Natural killer cell (primary cell): Measurements from ENCODE around the gene SAV1. TPM values are rescaled to one million over a fixed set of nuclear protein-coding genes. Genes with fewer than 3 reads are reported as not detected.

Experiments used
- ATAC-seq, 3 donors: fragments of 150-1000 bp in 2 of 3; fragments of 200-7000 bp in 1 of 3; cut with Tn5 transposase; 1 replicate in 1 of 3; 2 replicates in 2 of 3; pipeline ENCODE4 v1.10.0; 2021; ENCODE audit warnings: mild to moderate bottlenecking in 2 of 3, moderate library complexity in 2 of 3
- DNase-seq, 2 donors: peaks; one replicate each; pipeline versions ENCODE4 v3.0.0 to v3.0.0-alpha.2; 2013 to 2021; ENCODE audit warnings: mixed read lengths in 1 of 2
- H3K27ac ChIP-seq: one replicate; pipeline ENCODE4 v1.5.1; 2013; ENCODE audit warnings: mild to moderate bottlenecking, low read length
- H3K27me3 ChIP-seq: one replicate; pipeline ENCODE4 v1.6.1; 2013; ENCODE audit warnings: low read length; ENCODE audit not compliant: control insufficient read depth, insufficient read depth
- H3K36me3 ChIP-seq: one replicate; pipeline ENCODE4 v1.6.1; 2013; ENCODE audit warnings: low read length; ENCODE audit not compliant: control insufficient read depth, insufficient read depth
- H3K4me1 ChIP-seq: one replicate; pipeline ENCODE4 v1.6.1; 2013; ENCODE audit warnings: low read length; ENCODE audit not compliant: control insufficient read depth, insufficient read depth
- H3K4me3 ChIP-seq: one replicate; pipeline ENCODE4 v1.5.1; 2013; ENCODE audit warnings: low read length
- H3K9me3 ChIP-seq: one replicate; pipeline ENCODE4 v1.6.1; 2013; ENCODE audit warnings: low read length; ENCODE audit not compliant: control insufficient read depth, insufficient read depth
- H3K27ac Mint-ChIP-seq, 2 donors: one replicate each; pipeline ENCODE4 v1.8.0; 2022; ENCODE audit warnings: mild to moderate bottlenecking in 2 of 2, mixed read lengths in 2 of 2, moderate library complexity in 1 of 2
- H3K27me3 Mint-ChIP-seq, 2 donors: one replicate each; pipeline ENCODE4 v1.8.0; 2022; ENCODE audit warnings: low read depth in 2 of 2, mixed read lengths in 2 of 2
- H3K36me3 Mint-ChIP-seq: one replicate; pipeline ENCODE4 v1.8.0; 2022; ENCODE audit warnings: mixed read lengths
- H3K4me1 Mint-ChIP-seq, 2 donors: one replicate each; pipeline ENCODE4 v1.8.0; 2022; ENCODE audit warnings: mixed read lengths in 2 of 2
- H3K4me3 Mint-ChIP-seq: one replicate; pipeline ENCODE4 v1.8.0; 2022; ENCODE audit warnings: mild to moderate bottlenecking, moderate library complexity, mixed read lengths
- H3K9me3 Mint-ChIP-seq, 2 donors: one replicate each; pipeline ENCODE4 v1.8.0; 2022; ENCODE audit warnings: mixed read lengths in 2 of 2
- WGBS: methylation state at CpG from one replicate; pipeline ENCODE4 v1.1.7; 2013; ENCODE audit warnings: missing lambda C conversion rate; ENCODE audit not compliant: insufficient coverage; 5-methylcytosine and 5-hydroxymethylcytosine counted together
- intact Hi-C: fragments of 100-400 bp; cut with micrococcal nuclease; formaldehyde crosslinking; loops from one replicate; pipeline ENCODE4 v1.14.2; 2022
- total RNA-seq, 4 donors: library from RNA; stranded (reverse); fragments of 120-200 nt in 1 of 4; gene quantifications; one replicate each; pipeline versions ENCODE4 v1.2.3 to v1.2.4, GENCODE V29; 2013 to 2022
- TF ChIP-seq, protein P1 (sequence below): fragments of 200-600 bp; IDR thresholded peaks from one replicate; pipeline ENCODE4 v1.8.0; 2022; ENCODE audit warnings: antibody characterized with exemption

SAV1 gene
- total RNA-seq, 3 donors from 2014 or later (not counting 1 experiment from before 2014, with no cell fraction given): 3.0 to 6.6 (median 6.6) TPM

- ATAC-seq: no peak
- H3K4me3 ChIP-seq: no peak overlapping the region
- H3K27me3 ChIP-seq: no peaks in the 10 kb centered on the region
- no peak overlapping the region for H3K27ac Mint-ChIP-seq
- H3K36me3 Mint-ChIP-seq: no peaks in the 10 kb centered on the region
- no peak overlapping the region for H3K27ac ChIP-seq
- H3K4me1 Mint-ChIP-seq: no peaks in the 10 kb centered on the region
- no peaks in the 10 kb centered on the region for H3K9me3 Mint-ChIP-seq
- DNase-seq: no peak
- intact Hi-C loops: no loop called here
- no peaks in the 10 kb centered on the region for H3K4me1 ChIP-seq
- peaks cover 2 to 10% of the 10 kb centered on the region in 2 donors for H3K27me3 Mint-ChIP-seq
- WGBS: 67% methylated on average over 2 of the region's 2 CpGs
- no peak overlapping the region for H3K4me3 Mint-ChIP-seq
- TF ChIP-seq, protein P1, sequence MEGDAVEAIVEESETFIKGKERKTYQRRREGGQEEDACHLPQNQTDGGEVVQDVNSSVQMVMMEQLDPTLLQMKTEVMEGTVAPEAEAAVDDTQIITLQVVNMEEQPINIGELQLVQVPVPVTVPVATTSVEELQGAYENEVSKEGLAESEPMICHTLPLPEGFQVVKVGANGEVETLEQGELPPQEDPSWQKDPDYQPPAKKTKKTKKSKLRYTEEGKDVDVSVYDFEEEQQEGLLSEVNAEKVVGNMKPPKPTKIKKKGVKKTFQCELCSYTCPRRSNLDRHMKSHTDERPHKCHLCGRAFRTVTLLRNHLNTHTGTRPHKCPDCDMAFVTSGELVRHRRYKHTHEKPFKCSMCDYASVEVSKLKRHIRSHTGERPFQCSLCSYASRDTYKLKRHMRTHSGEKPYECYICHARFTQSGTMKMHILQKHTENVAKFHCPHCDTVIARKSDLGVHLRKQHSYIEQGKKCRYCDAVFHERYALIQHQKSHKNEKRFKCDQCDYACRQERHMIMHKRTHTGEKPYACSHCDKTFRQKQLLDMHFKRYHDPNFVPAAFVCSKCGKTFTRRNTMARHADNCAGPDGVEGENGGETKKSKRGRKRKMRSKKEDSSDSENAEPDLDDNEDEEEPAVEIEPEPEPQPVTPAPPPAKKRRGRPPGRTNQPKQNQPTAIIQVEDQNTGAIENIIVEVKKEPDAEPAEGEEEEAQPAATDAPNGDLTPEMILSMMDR: no peak
- no peaks in the 10 kb centered on the region for H3K36me3 ChIP-seq
- no peaks in the 10 kb centered on the region for H3K9me3 ChIP-seq
These were observed 52.6 kb downstream of the SAV1 start for GRCh38 chr14:50615552-50615951.

GRCh38 chr14:50615056-50615455 is 53.0 kb downstream of the SAV1 start:
- H3K27me3 Mint-ChIP-seq: peaks cover 2 to 14% of the 10 kb centered on the region in 2 donors
- intact Hi-C loops: no loop called here
- H3K27ac Mint-ChIP-seq: no peak overlapping the region
- no peak overlapping the region for H3K4me3 ChIP-seq
- H3K4me1 Mint-ChIP-seq: no peaks in the 10 kb centered on the region
- no peaks in the 10 kb centered on the region for H3K4me1 ChIP-seq
- 93% methylated on average over 4 of the region's 4 CpGs for WGBS
- TF ChIP-seq, protein P1: no peak
- no peak overlapping the region for H3K27ac ChIP-seq
- H3K9me3 ChIP-seq: no peaks in the 10 kb centered on the region
- H3K4me3 Mint-ChIP-seq: no peak overlapping the region
- no peak for ATAC-seq
- H3K36me3 Mint-ChIP-seq: no peaks in the 10 kb centered on the region
- no peaks in the 10 kb centered on the region for H3K36me3 ChIP-seq
- no peaks in the 10 kb centered on the region for H3K27me3 ChIP-seq
- H3K9me3 Mint-ChIP-seq: no peaks in the 10 kb centered on the region
- no peak for DNase-seq

GRCh38 chr14:50612806-50613205 is 55.3 kb downstream of the SAV1 start:
- TF ChIP-seq, protein P1: no peak
- no peak overlapping the region for H3K27ac ChIP-seq
- ATAC-seq: no peak
- H3K4me3 ChIP-seq: no peak overlapping the region
- H3K4me1 ChIP-seq: no peaks in the 10 kb centered on the region
- Mint-ChIP-seq H3K27me3 (peaks cover 2 to 19% of the 10 kb centered on the region in 2 donors), H3K27ac (no peak overlapping the region), H3K36me3 (no peaks in the 10 kb centered on the region), H3K9me3 (no peaks in the 10 kb centered on the region), H3K4me3 (no peak overlapping the region), H3K4me1 (no peaks in the 10 kb centered on the region)
- DNase-seq: no peak
- H3K36me3 ChIP-seq: no peaks in the 10 kb centered on the region
- no peaks in the 10 kb centered on the region for H3K27me3 ChIP-seq
- intact Hi-C loops: no loop called here
- no peaks in the 10 kb centered on the region for H3K9me3 ChIP-seq
- 100% methylated on average over 1 of the region's 3 CpGs for WGBS

GRCh38 chr14:50610465-50610864 is 57.6 kb downstream of the SAV1 start:
- H3K27ac Mint-ChIP-seq: no peak overlapping the region
- TF ChIP-seq, protein P1: no peak
- H3K9me3 Mint-ChIP-seq: no peaks in the 10 kb centered on the region
- no peaks in the 10 kb centered on the region for H3K27me3 ChIP-seq
- H3K27ac ChIP-seq: no peak overlapping the region
- no peaks in the 10 kb centered on the region for H3K36me3 Mint-ChIP-seq
- H3K4me1 ChIP-seq: no peaks in the 10 kb centered on the region
- H3K4me3 ChIP-seq: no peak overlapping the region
- DNase-seq: no peak
- no peaks in the 10 kb centered on the region for H3K4me1 Mint-ChIP-seq
- intact Hi-C loops: no loop called here
- H3K9me3 ChIP-seq: no peaks in the 10 kb centered on the region
- peaks cover 6 to 19% of the 10 kb centered on the region in 2 donors for H3K27me3 Mint-ChIP-seq
- WGBS: no CpG with 5 or more reads among the region's 1 CpG
- H3K4me3 Mint-ChIP-seq: no peak overlapping the region
- no peaks in the 10 kb centered on the region for H3K36me3 ChIP-seq
- ATAC-seq: no peak
